Activated CD4-positive, alpha-beta memory T cell treated with anti-CD3 and anti-CD28 coated beads for 36 hours (primary cell): ENCODE data around the gene ICA1L. TPM values are rescaled to one million over a fixed set of nuclear protein-coding genes. Genes with fewer than 3 reads are reported as not detected.
"Not testable (repeated sequence)": the region's sequence is repeated elsewhere in the genome, so short reads cannot be mapped to it uniquely, and the experiment has no call there.

Experiments
- CTCF ChIA-PET: fragments of 350-600 bp; sonication (Branson Sonifier 250); formaldehyde crosslinking; loops from one replicate; lab custom pipeline; 2021; ENCODE audit warnings: antibody characterized with exemption, inconsistent platforms; lab: Charles Lee
- POLR2A ChIA-PET: fragments of 350-600 bp; sonication (Branson Sonifier 250); formaldehyde crosslinking; loops from one replicate; lab custom pipeline; 2021; ENCODE audit warnings: antibody characterized with exemption; lab: Charles Lee
- DNase-seq: peaks from one replicate; pipeline ENCODE4 v3.0.0-alpha.2; 2020
- H3K27ac Mint-ChIP-seq: one replicate; pipeline ENCODE4 v1.8.0; 2021; ENCODE audit warnings: mixed read lengths
- H3K27me3 Mint-ChIP-seq: one replicate; pipeline ENCODE4 v1.8.0; 2021; ENCODE audit warnings: mixed read lengths
- H3K36me3 Mint-ChIP-seq: one replicate; pipeline ENCODE4 v1.8.0; 2021; ENCODE audit warnings: mixed read lengths
- H3K4me1 Mint-ChIP-seq: one replicate; pipeline ENCODE4 v1.8.0; 2021; ENCODE audit warnings: low read depth, mixed read lengths
- H3K4me3 Mint-ChIP-seq: one replicate; pipeline ENCODE4 v1.8.0; 2021; ENCODE audit warnings: mild to moderate bottlenecking, mixed read lengths
- H3K9me3 Mint-ChIP-seq: one replicate; pipeline ENCODE4 v1.8.0; 2021; ENCODE audit warnings: mixed read lengths
- intact Hi-C: fragments of 100-400 bp; cut with micrococcal nuclease; formaldehyde crosslinking; loops from one replicate; pipeline ENCODE4 v1.15.1; 2023
- total RNA-seq, 2 experiments: library from RNA; stranded (reverse); gene quantifications; one replicate each; pipeline ENCODE4 v1.2.3, GENCODE V29; 2021

ICA1L gene
- total RNA-seq, result 1 to 10 TPM; 5.8 to 6.0 TPM

- Mint-ChIP-seq H3K27me3 (no peaks in the 10 kb centered on the region), H3K4me3 (peak within 1 kb of the TSS; percentile 88), H3K4me1 (peaks cover 7% of the 10 kb centered on the region), H3K36me3 (no peaks in the 10 kb centered on the region), H3K27ac (peak within 1 kb of the TSS; percentile 61), H3K9me3 (no peaks in the 10 kb centered on the region)
- ChIA-PET POLR2A (interaction anchor here (1.4 to 1.6 kb wide), 2 partner anchors 39 to 236 kb away, joined by 5 read pairs; partner anchors contain the start of gene FAM117B), CTCF (interaction anchor here (0.6 to 5.1 kb wide), 11 partner anchors 9 to 944 kb away, joined by 3 to 64 read pairs (median 4); no protein-coding TSS in a partner anchor)
- intact Hi-C loops, result loop anchor here (1.0 to 5.0 kb wide), 4 partner anchors 39 to 366 kb away; partner anchors contain the start of genes CYP20A1, FAM117B and WDR12
- peak; percentile 70 for DNase-seq
Measured at GRCh38 chr2:202871300-202872141, at the start of gene ICA1L. ICA1L (minus strand) TSS chr2:202871766; CDS start chr2:202829009, 42,757 bp downstream.

GRCh38 chr2:202918860-202919259 is 47.3 kb upstream of the ICA1L start:
- POLR2A ChIA-PET, result no interaction called here
- peaks cover 4% of the 10 kb centered on the region for H3K36me3 Mint-ChIP-seq
- H3K4me1 Mint-ChIP-seq, result no peaks in the 10 kb centered on the region
- no peak for DNase-seq
- H3K9me3 Mint-ChIP-seq, result no peaks in the 10 kb centered on the region
- intact Hi-C loops, result loop anchor here (10.0 kb wide), 1 partner anchor 654 kb away; the partner anchor contains the start of gene NOP58
- H3K27ac Mint-ChIP-seq, result no peak overlapping the region
- H3K27me3 Mint-ChIP-seq, result no peaks in the 10 kb centered on the region
- no peak overlapping the region for H3K4me3 Mint-ChIP-seq
- CTCF ChIA-PET, result no interaction called here

GRCh38 chr2:202912342-202913201 is 41.0 kb upstream of the ICA1L start:
- ChIA-PET POLR2A (interaction anchor here (2.5 kb wide), 1 partner anchor 326 kb away, joined by 16 read pairs; the partner anchor contains the start of gene CYP20A1), CTCF (interaction anchor here (1.0 to 2.0 kb wide), 2 partner anchors 54 to 324 kb away, joined by 5 to 11 read pairs; no protein-coding TSS in a partner anchor)
- not testable (repeated sequence) for H3K9me3 Mint-ChIP-seq

GRCh38 chr2:202911512-202912341 is 40.2 kb upstream of the ICA1L start, which contains the start of the genes CARF and WDR12:
CARF (plus strand) TSS chr2:202912275; CDS start chr2:202941903, 29,628 bp downstream.
WDR12 (minus strand) TSS chr2:202911673; CDS start chr2:202911476, 197 bp downstream.
- intact Hi-C loops, result loop anchor here (1.0 to 10.0 kb wide), 8 partner anchors 41 to 901 kb away; partner anchors contain the start of genes ABI2, BMPR2, FAM117B and ICA1L
- Mint-ChIP-seq H3K4me1 (peaks cover 32% of the 10 kb centered on the region), H3K36me3 (peaks cover 5% of the 10 kb centered on the region)

More at GRCh38 chr2:202912342-202913201, 41.0 kb upstream of the ICA1L start:
- Mint-ChIP-seq H3K4me3 (peak overlapping the region; percentile 98), H3K4me1 (peaks cover 32% of the 10 kb centered on the region), H3K27ac (peak overlapping the region; percentile 93)
- peak; percentile 24 for DNase-seq
- H3K36me3 Mint-ChIP-seq, H3K27me3 Mint-ChIP-seq: not testable (repeated sequence)
- intact Hi-C loops, result loop anchor here (5.0 to 10.0 kb wide), 4 partner anchors 415 to 900 kb away; partner anchors contain the start of genes ABI2, BMPR2 and NOP58

GRCh38 chr2:202911203-202911511 is 39.6 kb upstream of the ICA1L start:
- Mint-ChIP-seq H3K36me3 (peaks cover 9% of the 10 kb centered on the region), H3K27ac (peak overlapping the region; percentile 93), H3K27me3 (no peaks in the 10 kb centered on the region), H3K4me1 (peaks cover 32% of the 10 kb centered on the region), H3K9me3 (no peaks in the 10 kb centered on the region), H3K4me3 (peak overlapping the region; percentile 98)
- ChIA-PET POLR2A (interaction anchor here (0.9 to 2.5 kb wide), 5 partner anchors 14 to 328 kb away, joined by 3 to 16 read pairs (median 5); partner anchors contain the start of genes CYP20A1, ICA1L and NBEAL1), CTCF (interaction anchor here (1.0 to 2.0 kb wide), 4 partner anchors 40 to 328 kb away, joined by 4 to 11 read pairs (median 6); partner anchors contain the start of gene CYP20A1)
- no peak for DNase-seq
- intact Hi-C loops, result loop anchor here (1.0 to 10.0 kb wide), 8 partner anchors 40 to 901 kb away; partner anchors contain the start of genes ABI2, BMPR2, FAM117B and ICA1L

More at GRCh38 chr2:202911512-202912341, 40.2 kb upstream of the ICA1L start, which contains the start of the genes CARF and WDR12:
- CTCF ChIA-PET, result interaction anchor here (0.7 to 2.0 kb wide), 4 partner anchors 55 to 433 kb away, joined by 3 to 11 read pairs (median 6); partner anchors contain the start of gene CYP20A1
- POLR2A ChIA-PET, result interaction anchor here (0.6 to 2.5 kb wide), 7 partner anchors 14 to 617 kb away, joined by 3 to 16 read pairs (median 4); partner anchors contain the start of genes CYP20A1, ICA1L and NBEAL1
- no peaks in the 10 kb centered on the region for H3K27me3 Mint-ChIP-seq
- peak; percentile 94 for DNase-seq
- peak within 1 kb of the TSS; percentile 98 for H3K4me3 Mint-ChIP-seq
- H3K9me3 Mint-ChIP-seq, result no peaks in the 10 kb centered on the region
- H3K27ac Mint-ChIP-seq, result peak within 1 kb of the TSS; percentile 93

- POLR2A ChIA-PET, result interaction anchor here (0.9 to 2.5 kb wide), 5 partner anchors 15 to 328 kb away, joined by 3 to 16 read pairs (median 5); partner anchors contain the start of genes CYP20A1, ICA1L and NBEAL1
- CTCF ChIA-PET, result interaction anchor here (1.1 to 2.0 kb wide), 3 partner anchors 40 to 328 kb away, joined by 4 to 11 read pairs (median 7); partner anchors contain the start of gene CYP20A1
- peaks cover 14% of the 10 kb centered on the region for H3K36me3 Mint-ChIP-seq
- peaks cover under 1% of the 10 kb centered on the region for H3K9me3 Mint-ChIP-seq
- intact Hi-C loops, result loop anchor here (1.0 to 10.0 kb wide), 8 partner anchors 40 to 902 kb away; partner anchors contain the start of genes ABI2, BMPR2, FAM117B and ICA1L
- no peaks in the 10 kb centered on the region for H3K27me3 Mint-ChIP-seq
- peak overlapping the region; percentile 98 for H3K4me3 Mint-ChIP-seq
- no peak for DNase-seq
- peaks cover 32% of the 10 kb centered on the region for H3K4me1 Mint-ChIP-seq
- no peak overlapping the region for H3K27ac Mint-ChIP-seq
Measured at GRCh38 chr2:202910698-202911097, 39.1 kb upstream of the ICA1L start.

GRCh38 chr2:202910250-202910649 is 38.7 kb upstream of the ICA1L start:
- CTCF ChIA-PET, result interaction anchor here (1.1 to 2.0 kb wide), 3 partner anchors 40 to 329 kb away, joined by 4 to 11 read pairs (median 7); partner anchors contain the start of gene CYP20A1
- POLR2A ChIA-PET, result interaction anchor here (1.2 to 2.5 kb wide), 3 partner anchors 39 to 329 kb away, joined by 5 to 16 read pairs (median 5); partner anchors contain the start of genes CYP20A1, ICA1L and NBEAL1
- not testable (repeated sequence) for H3K27ac Mint-ChIP-seq, DNase-seq, H3K27me3 Mint-ChIP-seq, H3K9me3 Mint-ChIP-seq
- peak overlapping the region; percentile 98 for H3K4me3 Mint-ChIP-seq
- intact Hi-C loops, result loop anchor here (2.0 to 10.0 kb wide), 5 partner anchors 39 to 902 kb away; partner anchors contain the start of genes ABI2, BMPR2, ICA1L and NOP58
- peaks cover 18% of the 10 kb centered on the region for H3K36me3 Mint-ChIP-seq
- peaks cover 32% of the 10 kb centered on the region for H3K4me1 Mint-ChIP-seq

GRCh38 chr2:202909394-202910192 is 38.0 kb upstream of the ICA1L start:
- H3K4me1 Mint-ChIP-seq, result peaks cover 32% of the 10 kb centered on the region
- ChIA-PET CTCF (no interaction called here), POLR2A (interaction anchor here (2.5 kb wide), 1 partner anchor 329 kb away, joined by 16 read pairs; the partner anchor contains the start of gene CYP20A1)
- intact Hi-C loops, result loop anchor here (2.0 to 10.0 kb wide), 5 partner anchors 39 to 903 kb away; partner anchors contain the start of genes ABI2, BMPR2, ICA1L and NOP58
- DNase-seq, result no peak
- H3K9me3 Mint-ChIP-seq, result peaks cover 3% of the 10 kb centered on the region
- peaks cover 23% of the 10 kb centered on the region for H3K36me3 Mint-ChIP-seq
- H3K27me3 Mint-ChIP-seq, result no peaks in the 10 kb centered on the region
- no peak overlapping the region for H3K27ac Mint-ChIP-seq
- peak overlapping the region; percentile 98 for H3K4me3 Mint-ChIP-seq

- peaks cover 33% of the 10 kb centered on the region for H3K4me1 Mint-ChIP-seq
- DNase-seq, result no peak
- H3K9me3 Mint-ChIP-seq, result peaks cover 3% of the 10 kb centered on the region
- CTCF ChIA-PET, result no interaction called here
- intact Hi-C loops, result no loop called here
- no peak overlapping the region for H3K27ac Mint-ChIP-seq
- POLR2A ChIA-PET, result no interaction called here
- peaks cover 31% of the 10 kb centered on the region for H3K36me3 Mint-ChIP-seq
- H3K4me3 Mint-ChIP-seq, result no peak overlapping the region
- H3K27me3 Mint-ChIP-seq, result no peaks in the 10 kb centered on the region
Measured at GRCh38 chr2:202908186-202908585, 36.6 kb upstream of the ICA1L start.
